Measurements from ENCODE around the gene RBM43.

DNA sequence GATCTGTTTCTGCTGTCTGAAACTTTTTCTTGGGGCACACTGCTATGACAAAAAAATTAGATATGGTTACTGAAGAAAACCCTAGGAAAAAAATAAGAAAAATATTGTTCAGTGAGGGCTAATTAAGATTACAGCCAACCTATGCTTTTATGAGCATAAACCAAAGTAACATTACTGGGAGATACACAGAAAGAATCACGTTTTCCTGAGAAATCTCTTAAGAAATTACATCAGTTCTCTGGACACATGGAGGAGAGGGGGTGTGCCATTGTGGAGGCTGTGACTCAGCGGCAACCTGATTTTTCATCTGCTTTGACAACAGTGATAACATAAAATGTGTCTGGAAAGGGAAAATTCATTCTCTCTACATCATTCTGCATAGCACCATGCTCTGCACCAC, 41.2 kb upstream of the RBM43 start:
- TF ChIP-seq, protein P1, sequence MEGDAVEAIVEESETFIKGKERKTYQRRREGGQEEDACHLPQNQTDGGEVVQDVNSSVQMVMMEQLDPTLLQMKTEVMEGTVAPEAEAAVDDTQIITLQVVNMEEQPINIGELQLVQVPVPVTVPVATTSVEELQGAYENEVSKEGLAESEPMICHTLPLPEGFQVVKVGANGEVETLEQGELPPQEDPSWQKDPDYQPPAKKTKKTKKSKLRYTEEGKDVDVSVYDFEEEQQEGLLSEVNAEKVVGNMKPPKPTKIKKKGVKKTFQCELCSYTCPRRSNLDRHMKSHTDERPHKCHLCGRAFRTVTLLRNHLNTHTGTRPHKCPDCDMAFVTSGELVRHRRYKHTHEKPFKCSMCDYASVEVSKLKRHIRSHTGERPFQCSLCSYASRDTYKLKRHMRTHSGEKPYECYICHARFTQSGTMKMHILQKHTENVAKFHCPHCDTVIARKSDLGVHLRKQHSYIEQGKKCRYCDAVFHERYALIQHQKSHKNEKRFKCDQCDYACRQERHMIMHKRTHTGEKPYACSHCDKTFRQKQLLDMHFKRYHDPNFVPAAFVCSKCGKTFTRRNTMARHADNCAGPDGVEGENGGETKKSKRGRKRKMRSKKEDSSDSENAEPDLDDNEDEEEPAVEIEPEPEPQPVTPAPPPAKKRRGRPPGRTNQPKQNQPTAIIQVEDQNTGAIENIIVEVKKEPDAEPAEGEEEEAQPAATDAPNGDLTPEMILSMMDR (conservative IDR thresholded peaks at IDR 0.05 in 1 of 2, IDR thresholded peaks at IDR 0.05 in 1 of 2; ENCODE audit: low read depth in 1 of 2, low read length in 2 of 2), result no peak
- no peak for TF ChIP-seq EZH2 (IDR thresholded peaks at IDR 0.05; ENCODE audit: low read length, missing control alignments)
